IMR-90 (cell line): ENCODE results near the gene GSPT1. TPM values are rescaled to one million over a fixed set of nuclear protein-coding genes. Genes with fewer than 3 reads are reported as not detected.

Experiments
- ATAC-seq: fragments of 200-7000 bp; cut with Tn5 transposase; 2 replicates; pipeline ENCODE4 v1.9.1; 2020; ENCODE audit warnings: low read depth, mild to moderate bottlenecking, moderate library complexity
- BruUV-seq: library from RNA; stranded (reverse); fragments of 400-500 nt; replicated peaks from 2 replicates; lab custom pipeline; 2021; lab: Mats Ljungman, UMichigan
- CTCF ChIA-PET: fragments of 300-600 bp; formaldehyde crosslinking; extraction: SDS; loops from one replicate; lab custom pipeline; 2021; ENCODE audit warnings: antibody characterized with exemption; lab: Yijun Ruan, JAX
- POLR2A ChIA-PET: fragments of 300-600 bp; sonication (Branson Sonifier 250); formaldehyde crosslinking; loops from one replicate; lab custom pipeline; 2022; ENCODE audit warnings: antibody characterized with exemption; ENCODE audit not compliant: unreplicated experiment; lab: Charles Lee
- DNase-seq: peaks from one replicate; pipeline ENCODE4 v3.0.0; 2013
- H2AFZ ChIP-seq: replicated peaks from 2 replicates; pipeline ENCODE3; 2013; ENCODE audit warnings: low read length, mild to moderate bottlenecking; ENCODE audit not compliant: poor library complexity
- H2AK5ac ChIP-seq: 2 replicates; pipeline ENCODE4 v1.6.1; 2013; ENCODE audit warnings: low read depth, low read length, inconsistent platforms
- H2AK9ac ChIP-seq: replicated peaks from 2 replicates; pipeline ENCODE3; 2013; ENCODE audit warnings: mild to moderate bottlenecking, low read depth, low read length, moderate library complexity; ENCODE audit not compliant: poor library complexity
- H2BK120ac ChIP-seq: 2 replicates; pipeline ENCODE4 v1.6.1; 2013; ENCODE audit warnings: low read depth, low read length, inconsistent platforms
- H2BK15ac ChIP-seq: 3 replicates; pipeline ENCODE4 v1.6.1; 2013; ENCODE audit warnings: low read depth, low read length, inconsistent platforms
- H2BK20ac ChIP-seq: 2 replicates; pipeline ENCODE4 v1.6.1; 2013; ENCODE audit warnings: low read depth, mild to moderate bottlenecking, inconsistent platforms, low read length, moderate library complexity
- H2BK5ac ChIP-seq: 2 replicates; pipeline ENCODE4 v1.6.1; 2013; ENCODE audit warnings: mild to moderate bottlenecking, low read depth, low read length, inconsistent platforms; ENCODE audit not compliant: poor library complexity, severe bottlenecking
- H3K14ac ChIP-seq: replicated peaks from 2 replicates; pipeline ENCODE4 v1.6.1; 2013; ENCODE audit warnings: low read depth, low read length, inconsistent platforms
- H3K18ac ChIP-seq: 2 replicates; pipeline ENCODE4 v1.6.1; 2013; ENCODE audit warnings: low read depth, low read length, control low read depth
- H3K23ac ChIP-seq: 2 replicates; pipeline ENCODE4 v1.6.1; 2013; ENCODE audit warnings: low read depth, low read length, inconsistent platforms
- H3K27ac ChIP-seq: 2 replicates; pipeline ENCODE4 v1.5.1; 2013; ENCODE audit warnings: mild to moderate bottlenecking, control low read depth, low read length; ENCODE audit not compliant: insufficient read depth
- H3K27me3 ChIP-seq: 2 replicates; pipeline ENCODE4 v1.6.1; 2013; ENCODE audit warnings: low read length; ENCODE audit not compliant: control insufficient read depth, insufficient read depth
- H3K36me3 ChIP-seq: 2 replicates; pipeline ENCODE4 v1.6.1; 2013; ENCODE audit warnings: low read length, mixed read lengths; ENCODE audit not compliant: control insufficient read depth, insufficient read depth
- H3K4ac ChIP-seq: 2 replicates; pipeline ENCODE4 v1.6.1; 2013; ENCODE audit warnings: low read depth, low read length, inconsistent platforms
- H3K4me1 ChIP-seq: 2 replicates; pipeline ENCODE4 v1.6.1; 2013; ENCODE audit warnings: low read length, mixed read lengths; ENCODE audit not compliant: control insufficient read depth, insufficient read depth
- H3K4me2 ChIP-seq: 2 replicates; pipeline ENCODE4 v1.6.1; 2013; ENCODE audit warnings: low read depth, mild to moderate bottlenecking, control low read depth, low read length, moderate library complexity
- H3K4me3 ChIP-seq: 2 replicates; pipeline ENCODE4 v1.5.1; 2013; ENCODE audit warnings: low read depth, mild to moderate bottlenecking, control low read depth, low read length, moderate library complexity; ENCODE audit not compliant: insufficient read depth
- H3K56ac ChIP-seq: 2 replicates; pipeline ENCODE4 v1.6.1; 2013; ENCODE audit warnings: low read length, inconsistent platforms; ENCODE audit not compliant: insufficient read depth; ENCODE audit errors: extremely low read depth
- H3K79me1 ChIP-seq, 2 experiments: 2 replicates each; pipeline ENCODE4 v1.6.1; 2013; ENCODE audit warnings: low read length in 2 of 2, inconsistent platforms in 1 of 2, low read depth in 1 of 2
- H3K9ac ChIP-seq: 2 replicates; pipeline ENCODE4 v1.6.1; 2013; ENCODE audit warnings: low read depth, low read length, control low read depth
- H3K9me1 ChIP-seq: 2 replicates; pipeline ENCODE4 v1.6.1; 2013; ENCODE audit warnings: low read length, inconsistent platforms; ENCODE audit not compliant: insufficient read depth
- H3K9me3 ChIP-seq: 2 replicates; pipeline ENCODE4 v1.6.1; 2013; ENCODE audit warnings: low read length; ENCODE audit not compliant: control insufficient read depth, insufficient read depth
- H4K20me1 ChIP-seq: 2 replicates; pipeline ENCODE4 v1.6.1; 2013; ENCODE audit warnings: low read length, inconsistent platforms; ENCODE audit not compliant: insufficient read depth
- H4K5ac ChIP-seq: 2 replicates; pipeline ENCODE4 v1.6.1; 2013; ENCODE audit warnings: mild to moderate bottlenecking, low read depth, low read length, control low read depth
- H4K8ac ChIP-seq, 2 experiments: 2 replicates each; pipeline ENCODE4 v1.6.1; 2013; ENCODE audit warnings: low read depth in 2 of 2, low read length in 2 of 2, control low read depth in 1 of 2, inconsistent platforms in 1 of 2
- H4K91ac ChIP-seq: 2 replicates; pipeline ENCODE4 v1.6.1; 2013; ENCODE audit warnings: low read depth, low read length, inconsistent platforms; ENCODE audit not compliant: insufficient read depth
- BHLHE40 ChIP-seq: fragments of 150-350 bp; IDR thresholded peaks from 2 replicates; pipeline ENCODE4 v1.6.1; 2016; ENCODE audit warnings: mild to moderate bottlenecking, low read depth, low read length
- CEBPB ChIP-seq: IDR thresholded peaks from 2 replicates; pipeline ENCODE4 v1.6.1; 2012; ENCODE audit warnings: low read depth, low read length, improper control_type of control experiment
- CHD1 ChIP-seq: IDR thresholded peaks from 2 replicates; pipeline ENCODE4 v1.6.1; 2012; ENCODE audit warnings: low read depth, low read length, improper control_type of control experiment
- CTCF ChIP-seq: conservative IDR thresholded peaks from 2 replicates; pipeline ENCODE4 v1.5.1; 2012; ENCODE audit warnings: mild to moderate bottlenecking, low read depth, low read length, improper control_type of control experiment
- FOS ChIP-seq: fragments of 150-350 bp; IDR thresholded peaks from 2 replicates; pipeline ENCODE4 v1.6.1; 2016; ENCODE audit warnings: low read depth, low read length
- MAFK ChIP-seq: IDR thresholded peaks from 2 replicates; pipeline ENCODE4 v1.6.1; 2012; ENCODE audit warnings: low read depth, low read length, improper control_type of control experiment
- MAZ ChIP-seq: IDR thresholded peaks from 2 replicates; pipeline ENCODE4 v1.6.1; 2012; ENCODE audit warnings: low read depth, mild to moderate bottlenecking, low read length, improper control_type of control experiment, moderate library complexity, borderline replicate concordance
- MXI1 ChIP-seq: IDR thresholded peaks from 2 replicates; pipeline ENCODE4 v1.6.1; 2012; ENCODE audit warnings: low read depth, mild to moderate bottlenecking, low read length, moderate library complexity, borderline replicate concordance
- NFE2L2 ChIP-seq: fragments of 150-350 bp; IDR thresholded peaks from 2 replicates; pipeline ENCODE4 v1.6.1; 2016; ENCODE audit warnings: low read depth, mild to moderate bottlenecking, low read length
- POLR2A ChIP-seq: IDR thresholded peaks from 2 replicates; pipeline ENCODE4 v1.6.1; 2012; ENCODE audit warnings: mild to moderate bottlenecking, low read depth, low read length
- RAD21 ChIP-seq: IDR thresholded peaks from 2 replicates; pipeline ENCODE4 v1.6.1; 2012; ENCODE audit warnings: low read length, improper control_type of control experiment
- RCOR1 ChIP-seq: IDR thresholded peaks from 2 replicates; pipeline ENCODE4 v1.6.1; 2012; ENCODE audit warnings: mild to moderate bottlenecking, low read length, improper control_type of control experiment; ENCODE audit not compliant: insufficient replicate concordance
- RFX5 ChIP-seq: IDR thresholded peaks from 2 replicates; pipeline ENCODE4 v1.8.0; 2012; ENCODE audit warnings: low read depth, mild to moderate bottlenecking, low read length, moderate library complexity
- SMC3 ChIP-seq: fragments of 150-350 bp; IDR thresholded peaks from 2 replicates; pipeline ENCODE4 v1.6.1; 2016; ENCODE audit warnings: low read depth, mild to moderate bottlenecking, antibody characterized with exemption, low read length, moderate library complexity
- USF2 ChIP-seq: fragments of 150-350 bp; IDR thresholded peaks from 2 replicates; pipeline ENCODE4 v1.6.1; 2017; ENCODE audit warnings: mild to moderate bottlenecking, antibody characterized with exemption, low read length, low read depth
- WGBS, 2 experiments: methylation state at CpG; one replicate each; pipeline versions ENCODE4 v1.1.5 to v1.1.7; 2013; ENCODE audit warnings: missing lambda C conversion rate in 2 of 2; ENCODE audit not compliant: insufficient read length in 1 of 2; ENCODE audit errors: extremely low coverage in 2 of 2; 5-methylcytosine and 5-hydroxymethylcytosine counted together
- dilution Hi-C: fragments of 300-500 bp; cut with HindIII; formaldehyde crosslinking; loops from one replicate; pipeline ENCODE4 v1.14.3; 2018; ENCODE audit warnings: low sequenced_read_pairs; ENCODE audit not compliant: unreplicated experiment
- in situ Hi-C: fragments of 300-500 bp; cut with MboI; formaldehyde crosslinking; loops from 3 replicates; pipeline ENCODE4 v1.14.3; 2019; ENCODE audit warnings: low sequenced_read_pairs, inconsistent platforms, mixed read lengths
- intact Hi-C: fragments of 100-400 bp; cut with micrococcal nuclease; formaldehyde crosslinking; loops from 2 replicates; pipeline ENCODE4 v1.10.0; 2022
- polyA plus RNA-seq, 3 experiments: library from polyadenylated mRNA; depleted of rRNA; stranded (reverse); fragments of >200 nt; gene quantifications; 2 replicates each; pipeline ENCODE4 v1.2.3, GENCODE V29; 2012; ENCODE audit warnings: low replicate concordance in 1 of 3
- total RNA-seq: library from RNA; depleted of rRNA; stranded (reverse); fragments of >200 nt; gene quantifications from 2 replicates; pipeline ENCODE4 v1.2.3, GENCODE V29; 2012

Gene GSPT1
- total and polyA plus RNA-seq, 2 of the 4 experiments (the other 2 are of a cell fraction), result 76.3 to 84.8 TPM

DNA sequence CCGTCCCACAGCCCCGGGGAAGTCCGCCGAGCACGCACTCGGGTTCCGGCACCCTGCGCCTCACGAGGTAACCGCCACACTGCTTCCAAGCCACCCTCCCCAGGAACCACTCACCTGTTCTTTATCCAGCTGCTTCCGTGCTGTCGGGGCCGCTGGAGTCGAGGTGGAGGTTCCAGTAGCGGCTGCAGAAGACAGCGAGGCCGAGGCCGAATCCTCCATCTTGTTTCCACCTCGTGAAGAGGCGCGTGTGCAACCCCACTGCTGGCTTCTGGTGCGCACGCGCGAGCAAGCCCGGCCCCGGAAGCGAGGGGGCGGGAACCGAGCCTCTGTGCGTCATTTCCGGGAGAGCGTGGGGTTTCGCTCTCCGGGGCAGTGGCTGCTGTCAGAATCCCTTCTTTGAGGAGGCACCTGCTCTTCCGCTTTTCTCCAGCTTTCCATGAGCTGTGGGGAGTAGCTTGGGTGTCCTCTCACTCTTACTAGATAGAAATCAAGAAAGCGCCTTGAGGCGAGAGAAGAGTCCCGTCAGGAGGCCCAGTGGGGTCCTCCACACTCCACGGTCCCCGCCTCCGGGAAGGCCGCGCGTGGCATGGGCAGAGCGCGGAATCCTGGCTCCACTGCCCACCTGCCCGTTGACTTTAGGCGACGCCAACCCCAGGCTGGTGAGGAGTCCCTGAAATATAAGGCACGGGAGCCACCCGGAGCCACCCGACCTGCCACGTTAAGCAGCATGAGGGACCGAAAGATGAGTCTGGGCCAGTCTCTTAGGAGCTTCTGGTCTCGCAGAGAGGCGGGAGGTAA is 64.3 kb downstream of the GSPT1 start, which contains the start of gene RSL1D1:
Gene RSL1D1 (minus strand): TSS at position 249 of the 798 bp plus-strand sequence. CDS start 30 bp downstream, at position 219.
- BruUV-seq, result TSS peak; percentile 56
- Histone ChIP-seq H3K4me2 (peak within 1 kb of the TSS; percentile 99), H2AK9ac (peak within 1 kb of the TSS; percentile 99), H2BK15ac (no peak within 1 kb of the TSS; the same call in 2 of the 3 replicates), H4K20me1 (peaks cover 28% of the 10 kb centered on the region), H3K36me3 (peaks cover 17% of the 10 kb centered on the region), H4K5ac (peak within 1 kb of the TSS; percentile 86), H2AFZ (peak within 1 kb of the TSS; percentile 100), H3K14ac (peak within 1 kb of the TSS; percentile 100), H3K18ac (peak within 1 kb of the TSS; percentile 76), H2BK20ac (no peak within 1 kb of the TSS), H2BK120ac (peak within 1 kb of the TSS; percentile 60), H3K4me3 (peak within 1 kb of the TSS; percentile 78), H3K9me3 (no peaks in the 10 kb centered on the region), H3K27me3 (no peaks in the 10 kb centered on the region), H3K23ac (peak within 1 kb of the TSS; percentile 95), H3K79me1 (peaks cover 16 to 78% of the 10 kb centered on the region in 2 experiments), H4K8ac (peak within 1 kb of the TSS; percentile 71 to 98), H3K56ac (peak within 1 kb of the TSS; percentile 80), H4K91ac (peak within 1 kb of the TSS; percentile 82), H3K9ac (peak within 1 kb of the TSS; percentile 85), H2AK5ac (peak within 1 kb of the TSS; percentile 94), H2BK5ac (peak within 1 kb of the TSS; percentile 88), H3K9me1 (peaks cover 8% of the 10 kb centered on the region), H3K27ac (peak within 1 kb of the TSS; percentile 89), H3K4ac (peak within 1 kb of the TSS; percentile 99), H3K4me1 (peaks cover 4% of the 10 kb centered on the region)
- POLR2A ChIA-PET, result no interaction called here
- intact Hi-C loops, result loop anchor here (1.0 to 10.0 kb wide), 2 partner anchors 123 to 217 kb away; partner anchors contain the start of gene SNX29
- ATAC-seq (peak; percentile 86), DNase-seq (peak; percentile 91)
- dilution Hi-C loops, result no loop called here
- CTCF ChIA-PET, result interaction anchor here (1.4 kb wide), 1 partner anchor 216 kb away, joined by 9 read pairs; no protein-coding TSS in a partner anchor
- in situ Hi-C loops, result no loop called here
- WGBS, 2 experiments, result 1% methylated on average over 26 of the region's 57 CpGs; no CpG with 5 or more reads in 1 of the 2 experiments
- TF ChIP-seq CEBPB (0 out of 2 replicates have a peak, but pooled peaks have one; percentile 16), MXI1 (peak; percentile 93; the same call in 1 of the 2 replicates), RFX5 (no peak), BHLHE40 (no peak), MAFK (no peak), NFE2L2 (no peak; the same call in 1 of the 2 replicates), FOS (no peak), POLR2A (peak; percentile 86), USF2 (peak; percentile 54; the same call in 1 of the 2 replicates), RAD21 (no peak), SMC3 (no peak; the same call in 1 of the 2 replicates), RCOR1 (no peak), CHD1 (no peak), CTCF (no peak), MAZ (peak; percentile 80; the same call in 1 of the 2 replicates)
